Thoracic aorta (tissue), 2 donors: Measurements from ENCODE around the gene CDC25C. TPM values are rescaled to one million over a fixed set of nuclear protein-coding genes. Genes with fewer than 3 reads are reported as not detected.
A peak's percentile ranks its signal among the peaks of the same experiment; 100 is the strongest.

Source experiments
- ATAC-seq: fragments of 150-250 bp; one replicate; pipeline ENCODE4 v1.8.0; 2017; ENCODE audit warnings: low read depth; ENCODE audit not compliant: insufficient number of reproducible peaks, low FRiP score
- DNase-seq: peaks from one replicate; pipeline ENCODE4 v3.0.0-alpha.2; 2020; ENCODE audit warnings: low spot score
- H3K27ac ChIP-seq, 2 donors: fragments of 200-600 bp; sonication (generic); 1 replicate in 1 of 2; 2 replicates in 1 of 2; pipeline ENCODE4 v1.5.1; 2016; ENCODE audit warnings: mild to moderate bottlenecking in 2 of 2, moderate library complexity in 2 of 2
- H3K27me3 ChIP-seq: fragments of 200-600 bp; sonication (generic); replicated peaks from 2 replicates; pipeline ENCODE4 v1.6.0; 2016; ENCODE audit warnings: mild to moderate bottlenecking; ENCODE audit not compliant: insufficient read depth
- H3K36me3 ChIP-seq: fragments of 200-600 bp; sonication (generic); one replicate; pipeline ENCODE4 v1.5.1; 2016
- H3K4me1 ChIP-seq, 2 donors: fragments of 200-600 bp; sonication (generic); 1 replicate in 1 of 2; 2 replicates in 1 of 2; pipeline versions ENCODE4 v1.5.1 to v1.6.0; 2016; ENCODE audit warnings: low read depth in 2 of 2, mild to moderate bottlenecking in 1 of 2; ENCODE audit not compliant: control insufficient read depth in 1 of 2
- H3K4me3 ChIP-seq: fragments of 200-600 bp; sonication (generic); 2 replicates; pipeline ENCODE4 v1.5.1; 2016; ENCODE audit warnings: mild to moderate bottlenecking
- H3K9me3 ChIP-seq: fragments of 200-600 bp; sonication (generic); 2 replicates; pipeline ENCODE4 v1.5.1; 2016
- total RNA-seq, 2 donors: library from RNA; depleted of rRNA; stranded (reverse); fragments of >200 nt; gene quantifications; one replicate each; pipeline versions ENCODE4 v1.1.0 to v1.2.3, GENCODE V29; 2016
- TF ChIP-seq, protein P1 (sequence below): fragments of 200-600 bp; sonication (generic); IDR thresholded peaks from one replicate; pipeline ENCODE4 v1.5.1; 2019; ENCODE audit warnings: antibody characterized with exemption

Gene CDC25C
- total RNA-seq, 2 donors from 2014 or later = not detected

DNA sequence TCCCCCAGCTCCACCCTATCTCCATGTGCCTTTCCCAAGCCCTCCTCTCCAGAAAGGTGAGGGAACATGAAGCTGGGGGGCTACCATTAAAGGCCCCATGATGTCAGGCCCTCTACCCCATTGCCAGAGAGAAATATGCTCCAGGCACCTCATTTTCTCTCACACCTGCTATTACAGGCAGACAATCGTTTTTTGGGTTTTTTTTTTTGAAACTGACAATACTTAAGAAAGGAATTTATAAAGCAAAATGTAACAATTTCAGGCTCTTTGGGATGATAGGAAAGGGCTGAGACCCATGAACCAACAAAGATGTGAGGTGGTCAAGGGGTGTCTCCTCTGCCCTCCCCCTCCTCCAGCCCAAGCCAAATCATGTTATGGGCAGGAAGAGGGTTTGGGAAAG lies 55.7 kb downstream of the CDC25C start:
- H3K9me3 ChIP-seq = no peaks in the 10 kb centered on the region
- TF ChIP-seq, protein P1, sequence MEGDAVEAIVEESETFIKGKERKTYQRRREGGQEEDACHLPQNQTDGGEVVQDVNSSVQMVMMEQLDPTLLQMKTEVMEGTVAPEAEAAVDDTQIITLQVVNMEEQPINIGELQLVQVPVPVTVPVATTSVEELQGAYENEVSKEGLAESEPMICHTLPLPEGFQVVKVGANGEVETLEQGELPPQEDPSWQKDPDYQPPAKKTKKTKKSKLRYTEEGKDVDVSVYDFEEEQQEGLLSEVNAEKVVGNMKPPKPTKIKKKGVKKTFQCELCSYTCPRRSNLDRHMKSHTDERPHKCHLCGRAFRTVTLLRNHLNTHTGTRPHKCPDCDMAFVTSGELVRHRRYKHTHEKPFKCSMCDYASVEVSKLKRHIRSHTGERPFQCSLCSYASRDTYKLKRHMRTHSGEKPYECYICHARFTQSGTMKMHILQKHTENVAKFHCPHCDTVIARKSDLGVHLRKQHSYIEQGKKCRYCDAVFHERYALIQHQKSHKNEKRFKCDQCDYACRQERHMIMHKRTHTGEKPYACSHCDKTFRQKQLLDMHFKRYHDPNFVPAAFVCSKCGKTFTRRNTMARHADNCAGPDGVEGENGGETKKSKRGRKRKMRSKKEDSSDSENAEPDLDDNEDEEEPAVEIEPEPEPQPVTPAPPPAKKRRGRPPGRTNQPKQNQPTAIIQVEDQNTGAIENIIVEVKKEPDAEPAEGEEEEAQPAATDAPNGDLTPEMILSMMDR = no peak
- H3K27me3 ChIP-seq = peaks cover 4% of the 10 kb centered on the region
- DNase-seq (no peak), ATAC-seq (no peak)
- peaks cover 5 to 11% of the 10 kb centered on the region in 2 donors for H3K4me1 ChIP-seq
- H3K4me3 ChIP-seq = no peak overlapping the region
- H3K36me3 ChIP-seq = no peaks in the 10 kb centered on the region
- H3K27ac ChIP-seq = no peak overlapping the region

DNA sequence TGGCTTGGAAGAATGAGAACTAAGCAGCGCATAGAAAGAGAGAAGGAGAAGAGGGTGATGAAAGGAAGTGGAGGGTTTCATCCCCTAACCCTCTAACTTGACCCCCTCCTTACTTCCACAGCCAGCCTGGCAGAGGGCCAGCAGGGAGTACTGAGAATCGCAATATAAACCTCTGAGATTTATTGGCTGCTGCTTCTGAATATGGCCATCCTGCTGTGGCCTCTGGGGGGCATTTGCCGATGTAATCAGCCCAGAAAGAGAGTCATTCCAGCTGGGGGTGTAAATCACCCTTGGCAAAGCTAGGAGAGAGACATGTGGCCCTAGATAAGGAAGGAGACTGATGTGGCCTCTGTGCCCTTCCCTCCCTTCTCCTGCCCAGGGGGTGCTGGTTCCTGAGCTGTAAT lies 56.2 kb downstream of the CDC25C start:
- no peaks in the 10 kb centered on the region for H3K36me3 ChIP-seq
- H3K27ac ChIP-seq = no peak overlapping the region
- TF ChIP-seq, protein P1 = no peak
- no peak for ATAC-seq
- no peak overlapping the region for H3K4me3 ChIP-seq
- DNase-seq = no peak
- H3K4me1 ChIP-seq = peaks cover 5 to 11% of the 10 kb centered on the region in 2 donors
- H3K9me3 ChIP-seq = no peaks in the 10 kb centered on the region
- H3K27me3 ChIP-seq = peaks cover 4% of the 10 kb centered on the region

DNA sequence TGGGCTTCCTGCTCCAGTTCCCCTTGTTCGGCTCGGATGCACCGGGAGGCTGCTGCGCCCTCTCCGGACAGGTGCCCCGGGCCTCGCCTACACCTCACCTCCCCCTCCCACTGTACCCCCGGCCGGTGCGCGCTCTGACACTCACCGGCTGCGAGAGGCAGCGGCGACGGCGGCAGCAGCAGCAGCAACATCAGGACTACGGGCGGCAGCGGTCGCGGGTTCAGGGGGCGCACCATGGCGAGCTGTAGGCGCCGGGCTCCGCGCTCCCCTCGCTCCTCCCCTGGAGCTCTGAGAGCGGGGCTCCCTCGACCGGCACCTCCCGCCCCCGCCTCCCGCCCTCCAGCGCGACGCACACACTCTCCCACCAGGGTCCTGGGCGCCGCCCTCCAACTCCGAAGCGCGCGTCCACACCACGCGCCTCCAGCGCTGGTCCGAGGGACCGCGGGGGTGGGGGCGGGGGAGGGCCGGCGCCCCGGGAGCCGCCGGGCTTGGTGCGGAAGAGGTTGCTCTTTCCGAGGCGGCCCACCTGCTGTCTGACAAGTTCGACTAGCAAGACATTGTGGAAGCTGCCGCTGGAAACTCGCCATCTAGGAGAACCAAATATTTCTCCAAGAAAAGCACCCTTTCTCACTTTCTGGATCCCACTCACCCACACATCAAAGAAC lies 57.3 kb downstream of the CDC25C start, which contains the start of gene GFRA3:
Gene GFRA3 (minus strand): TSS at position 433 of the 665 bp plus-strand sequence. CDS start 197 bp downstream, at position 236.
- DNase-seq (no peak), ATAC-seq (no peak)
- H3K27ac ChIP-seq = no peak within 1 kb of the TSS
- H3K4me3 ChIP-seq = peak within 1 kb of the TSS; percentile 57
- TF ChIP-seq, protein P1 = no peak
- H3K4me1 ChIP-seq = peaks cover 5 to 11% of the 10 kb centered on the region in 2 donors
- peaks cover 4% of the 10 kb centered on the region for H3K27me3 ChIP-seq
- H3K9me3 ChIP-seq = no peaks in the 10 kb centered on the region
- H3K36me3 ChIP-seq = no peaks in the 10 kb centered on the region

DNA sequence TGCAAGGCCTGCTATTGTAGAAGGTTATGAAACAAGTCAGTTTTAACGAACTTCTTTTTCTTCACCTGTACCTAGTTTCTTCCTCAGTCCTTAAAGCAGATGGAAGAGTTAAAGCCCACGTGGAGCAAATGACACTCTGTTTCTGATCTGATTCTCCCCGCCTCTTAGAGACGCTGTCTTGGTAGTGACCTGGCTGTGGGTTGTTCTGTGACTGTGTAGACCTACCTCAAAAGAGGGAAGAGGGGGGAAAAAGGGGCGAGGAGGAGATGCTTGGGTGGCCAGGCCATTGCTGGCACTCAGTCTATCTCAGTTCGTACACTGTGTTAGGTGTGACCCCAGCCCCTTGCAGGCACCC lies 57.8 kb downstream of the CDC25C start:
- Histone ChIP-seq H3K36me3 (no peaks in the 10 kb centered on the region), H3K27ac (no peak overlapping the region), H3K9me3 (no peaks in the 10 kb centered on the region), H3K4me1 (peaks cover 5 to 11% of the 10 kb centered on the region in 2 donors), H3K27me3 (peaks cover 4% of the 10 kb centered on the region), H3K4me3 (no peak overlapping the region)
- DNase-seq = no peak
- ATAC-seq = no peak
- TF ChIP-seq, protein P1 = no peak

DNA sequence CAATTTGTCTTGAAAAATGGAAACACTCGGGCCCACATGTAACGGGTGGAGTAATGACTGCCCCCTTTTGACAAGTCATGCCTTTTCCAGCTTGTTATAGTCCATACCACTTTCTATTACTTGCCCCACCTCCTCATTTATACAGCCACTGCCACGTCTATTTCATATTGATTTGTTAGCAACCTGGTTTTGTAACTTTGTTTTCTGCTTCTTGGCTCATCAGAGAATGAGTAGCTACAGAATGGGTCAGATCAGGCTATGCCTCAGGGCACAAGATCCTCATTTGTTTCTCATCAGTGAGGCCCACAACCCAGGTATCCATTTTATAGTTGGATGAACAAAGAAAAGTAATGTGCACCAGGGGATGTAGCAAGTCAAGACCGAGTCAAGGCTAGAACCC lies 58.9 kb downstream of the CDC25C start:
- ATAC-seq = no peak
- no peaks in the 10 kb centered on the region for H3K9me3 ChIP-seq
- no peak overlapping the region for H3K27ac ChIP-seq
- H3K4me3 ChIP-seq = no peak overlapping the region
- H3K4me1 ChIP-seq = peaks cover 5 to 11% of the 10 kb centered on the region in 2 donors
- TF ChIP-seq, protein P1 = no peak
- DNase-seq = no peak
- H3K36me3 ChIP-seq = no peaks in the 10 kb centered on the region
- H3K27me3 ChIP-seq = peaks cover 4% of the 10 kb centered on the region
